Cardiac fibroblast (primary cell): ENCODE results near the gene FHAD1.
A peak's percentile ranks its signal among the peaks of the same experiment; 100 is the strongest.

Source experiments
- DNase-seq, 2 donors: peaks; one replicate each; pipeline versions ENCODE4 v3.0.0 to v3.0.0-alpha.2; 2010; ENCODE audit warnings: low read depth in 2 of 2
- H3K4me3 ChIP-seq, 2 donors: replicated peaks in 1 of 2; 1 replicate in 1 of 2; 2 replicates in 1 of 2; pipeline ENCODE4 v1.5.1; 2011; ENCODE audit warnings: low read depth in 2 of 2, low read length in 2 of 2, mild to moderate bottlenecking in 2 of 2, moderate library complexity in 1 of 2
- CTCF ChIP-seq: IDR thresholded peaks from one replicate; pipeline ENCODE4 v1.5.1; 2011; ENCODE audit warnings: low read depth, mild to moderate bottlenecking, low read length, inconsistent platforms

FHAD1 gene

GRCh38 chr1:15310544-15310943 is 63.5 kb downstream of the FHAD1 start:
- TF ChIP-seq CTCF = no peak
- no peak for DNase-seq
- H3K4me3 ChIP-seq = no peak overlapping the region

DNA sequence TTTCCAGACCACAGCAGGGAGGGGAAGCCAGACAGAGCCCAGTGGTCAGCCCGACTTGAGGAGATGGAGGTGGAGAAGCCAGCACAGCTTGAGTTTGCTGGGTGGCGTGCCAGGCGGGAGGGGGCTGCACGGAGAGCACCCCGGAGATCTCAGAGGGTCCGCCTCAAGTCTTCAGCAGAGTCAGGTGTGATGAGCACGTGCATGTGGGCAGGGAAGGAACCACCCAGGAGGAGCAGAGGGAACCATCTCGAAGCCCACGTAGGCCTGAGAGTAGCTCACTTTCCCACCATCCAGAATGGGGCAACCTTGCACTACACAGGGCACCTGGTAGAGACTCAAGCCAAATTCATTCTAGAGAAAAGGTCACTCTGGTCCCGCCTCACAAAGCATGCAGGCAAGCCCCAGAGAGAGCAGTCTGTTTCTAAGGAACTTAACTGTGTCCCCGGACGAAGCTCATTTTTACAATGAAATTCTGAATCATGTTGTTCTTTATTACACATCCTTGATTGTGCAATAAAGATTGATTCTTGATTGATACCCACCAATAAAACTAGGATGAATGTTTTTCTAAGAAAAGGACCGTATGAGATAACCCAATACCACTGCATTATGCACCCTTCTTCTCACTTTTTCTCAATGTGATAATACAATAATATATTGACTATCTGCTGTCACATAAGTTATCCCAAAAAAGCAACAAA is 64.2 kb downstream of the FHAD1 start:
- H3K4me3 ChIP-seq = no peak overlapping the region
- TF ChIP-seq CTCF = no peak
- DNase-seq = no peak

DNA sequence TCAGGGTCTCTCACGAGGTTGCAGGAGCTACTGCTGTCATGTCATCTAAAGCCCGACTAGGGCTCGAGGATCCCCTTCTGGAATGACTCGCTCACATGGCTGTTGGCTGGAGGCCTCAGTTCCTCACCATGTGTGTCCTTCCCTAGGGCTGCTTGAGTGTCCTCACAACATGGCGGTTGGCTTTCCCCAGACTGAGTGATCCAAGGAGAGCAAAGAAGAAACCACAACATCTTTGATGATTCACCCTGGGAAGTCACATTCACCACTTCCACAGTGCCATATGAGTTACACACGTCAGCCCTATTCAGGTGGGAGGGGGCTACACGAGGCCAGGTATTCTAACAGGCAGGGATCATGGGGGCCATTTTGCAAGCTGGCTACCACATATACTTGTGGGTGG is 64.9 kb downstream of the FHAD1 start:
- DNase-seq = peak in 1 of 2 donors; percentile 33
- no peak overlapping the region for H3K4me3 ChIP-seq
- TF ChIP-seq CTCF = no peak

DNA sequence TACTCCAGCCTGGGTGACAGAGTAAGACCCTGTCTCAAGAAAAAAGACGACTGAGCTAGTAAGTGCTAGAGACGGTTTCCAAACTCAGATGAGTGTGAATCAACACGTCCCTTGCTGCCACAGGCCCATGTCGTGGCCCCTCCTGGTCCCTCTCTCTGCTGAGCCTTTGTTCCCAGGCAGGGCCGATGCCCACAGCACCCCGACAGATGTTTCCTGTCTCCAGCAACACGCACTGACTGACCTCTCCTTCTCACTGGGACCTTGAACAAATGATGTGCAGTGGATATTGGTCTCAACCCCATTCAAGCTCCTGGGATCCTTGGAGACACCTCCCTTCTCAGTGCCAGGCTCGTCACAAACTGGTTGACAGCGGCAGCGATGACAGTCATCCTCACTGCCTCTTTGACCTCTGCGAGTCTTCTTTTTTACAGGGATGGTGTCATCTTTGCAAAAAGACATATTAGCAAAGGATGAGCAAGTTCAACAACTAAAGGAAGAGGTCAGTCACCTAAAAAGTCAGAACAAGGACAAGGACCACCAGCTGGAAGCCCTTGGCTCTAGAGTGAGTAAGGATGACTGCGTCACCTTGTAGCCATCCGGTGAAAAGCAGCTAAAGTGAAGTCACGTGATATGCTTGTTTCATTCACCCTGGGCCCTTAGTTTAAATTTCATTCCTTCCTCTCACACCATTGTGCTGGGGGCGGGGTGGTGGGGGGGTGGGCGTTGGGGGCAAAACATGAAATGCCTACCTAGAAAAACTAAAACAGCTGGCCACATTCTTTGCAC is 65.8 kb downstream of the FHAD1 start:
- no peak for TF ChIP-seq CTCF
- H3K4me3 ChIP-seq = no peak overlapping the region

DNA sequence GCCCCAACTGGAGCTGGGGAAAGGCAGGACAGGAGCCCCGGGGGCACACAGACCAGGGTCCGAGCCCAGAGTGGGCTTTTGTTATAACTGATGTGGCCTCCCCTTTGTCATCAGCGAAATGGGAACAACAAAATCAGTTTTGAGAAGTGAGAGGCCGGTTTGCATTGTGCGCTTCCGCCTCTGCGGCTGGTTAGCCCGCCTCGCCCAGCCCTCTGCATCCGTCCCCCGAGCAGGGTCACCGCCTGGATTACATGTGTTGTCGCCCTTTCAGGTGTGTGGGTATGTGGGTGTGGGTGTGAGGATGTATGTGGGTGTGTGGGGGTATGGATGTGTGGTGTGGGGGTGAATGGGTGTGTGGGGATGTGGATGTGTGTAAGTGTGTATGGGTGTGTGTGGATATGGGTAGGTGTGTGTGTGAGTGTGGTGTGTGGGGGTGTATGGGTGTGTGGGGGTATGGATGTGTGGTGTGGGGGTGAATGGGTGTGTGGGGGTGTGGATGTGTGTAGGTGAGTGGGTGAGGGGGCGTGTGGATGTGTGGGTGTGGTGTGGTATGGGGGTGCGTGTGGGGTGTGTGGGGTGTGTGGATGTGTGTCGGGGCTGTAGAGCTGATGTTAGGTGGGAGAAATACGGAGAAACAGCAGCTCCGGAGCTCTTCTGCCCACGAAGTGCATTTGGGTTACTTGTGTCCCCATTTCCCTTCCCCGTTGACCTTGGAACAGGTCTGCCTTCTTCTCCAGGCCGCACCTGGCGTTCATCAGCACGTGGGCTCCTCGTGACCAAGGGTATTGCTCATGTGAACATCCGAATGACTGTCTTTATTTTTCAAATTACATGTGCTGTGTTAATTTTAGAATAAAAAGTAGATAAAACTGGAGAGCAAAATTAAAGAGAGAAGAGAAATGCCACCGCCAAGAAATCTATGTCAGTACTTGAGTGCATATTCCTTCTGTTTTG is 67.6 kb downstream of the FHAD1 start:
- no peak for DNase-seq
- H3K4me3 ChIP-seq = no peak overlapping the region
- TF ChIP-seq CTCF = no peak

More for the DNA sequence above, 65.8 kb downstream of the FHAD1 start:
- no peak for DNase-seq

DNA sequence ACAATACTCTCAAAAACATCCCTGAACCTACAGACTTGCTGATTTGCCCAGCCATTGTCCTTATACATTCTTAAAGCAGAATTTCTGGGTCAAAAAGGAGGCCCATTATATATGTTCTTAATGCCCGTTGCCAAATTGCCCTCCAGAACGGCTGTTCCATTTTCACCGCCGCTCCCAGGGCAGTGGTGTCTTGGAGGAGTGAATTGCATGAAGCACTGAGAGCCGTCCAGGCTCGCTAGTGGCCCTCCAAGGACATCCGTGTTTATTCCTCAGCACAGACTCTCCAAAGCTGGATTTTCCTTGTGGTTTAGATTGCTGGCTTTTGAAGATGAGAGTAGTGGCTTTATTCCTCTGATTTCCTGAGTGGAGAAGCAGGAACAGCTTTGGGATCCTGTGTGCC is 68.8 kb downstream of the FHAD1 start:
- TF ChIP-seq CTCF = no peak
- no peak for DNase-seq
- H3K4me3 ChIP-seq = no peak overlapping the region
